ENCODE measurements around the gene PPP1CA.

DNA sequence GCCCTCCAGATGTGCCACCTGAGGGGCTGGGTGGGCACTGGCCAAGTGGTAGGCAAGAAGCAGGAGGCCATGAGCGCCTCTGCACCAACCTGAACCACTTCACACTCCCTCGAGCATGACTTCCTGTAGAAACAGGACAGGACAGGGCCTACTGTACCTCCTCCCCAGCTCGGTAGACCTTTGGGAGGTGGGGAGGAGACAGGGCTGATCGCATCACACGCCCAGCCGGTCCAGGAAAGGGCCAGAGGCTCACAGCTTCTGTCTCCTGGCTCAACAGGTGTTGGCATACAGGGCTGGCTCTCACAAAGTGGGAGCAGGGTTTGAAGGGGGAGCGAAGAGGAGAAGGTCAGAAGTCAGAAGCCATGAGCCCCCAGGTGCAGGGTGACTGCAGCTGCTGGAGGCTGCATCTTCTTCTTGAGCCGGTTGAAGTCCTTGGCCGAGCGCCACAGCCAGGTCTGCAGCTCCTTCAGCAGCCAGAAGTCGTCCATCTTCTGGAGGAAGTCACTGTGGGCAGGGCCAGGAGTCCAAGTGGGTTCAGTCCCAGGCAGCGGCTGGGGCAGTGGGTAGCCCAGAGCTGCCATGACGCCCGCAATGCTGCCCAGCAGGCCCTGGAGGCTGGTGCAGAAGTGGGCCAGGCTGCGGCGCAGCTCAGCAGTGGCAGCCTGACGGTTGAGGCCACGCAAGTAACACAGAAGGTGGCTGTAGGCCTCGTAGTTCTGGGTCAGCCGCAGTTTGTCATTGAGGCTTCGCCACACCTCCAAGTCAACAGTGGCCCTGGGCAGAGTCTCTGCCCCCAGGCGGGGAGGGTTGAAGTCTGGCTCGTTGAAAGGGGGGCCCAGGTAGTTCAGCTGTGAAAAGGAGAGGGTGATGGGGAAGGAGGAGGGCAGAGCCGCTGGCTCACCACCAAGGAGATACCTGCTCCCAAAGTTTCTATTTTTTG is 36.6 kb downstream of the PPP1CA start:
- TF ChIP-seq, protein P1, sequence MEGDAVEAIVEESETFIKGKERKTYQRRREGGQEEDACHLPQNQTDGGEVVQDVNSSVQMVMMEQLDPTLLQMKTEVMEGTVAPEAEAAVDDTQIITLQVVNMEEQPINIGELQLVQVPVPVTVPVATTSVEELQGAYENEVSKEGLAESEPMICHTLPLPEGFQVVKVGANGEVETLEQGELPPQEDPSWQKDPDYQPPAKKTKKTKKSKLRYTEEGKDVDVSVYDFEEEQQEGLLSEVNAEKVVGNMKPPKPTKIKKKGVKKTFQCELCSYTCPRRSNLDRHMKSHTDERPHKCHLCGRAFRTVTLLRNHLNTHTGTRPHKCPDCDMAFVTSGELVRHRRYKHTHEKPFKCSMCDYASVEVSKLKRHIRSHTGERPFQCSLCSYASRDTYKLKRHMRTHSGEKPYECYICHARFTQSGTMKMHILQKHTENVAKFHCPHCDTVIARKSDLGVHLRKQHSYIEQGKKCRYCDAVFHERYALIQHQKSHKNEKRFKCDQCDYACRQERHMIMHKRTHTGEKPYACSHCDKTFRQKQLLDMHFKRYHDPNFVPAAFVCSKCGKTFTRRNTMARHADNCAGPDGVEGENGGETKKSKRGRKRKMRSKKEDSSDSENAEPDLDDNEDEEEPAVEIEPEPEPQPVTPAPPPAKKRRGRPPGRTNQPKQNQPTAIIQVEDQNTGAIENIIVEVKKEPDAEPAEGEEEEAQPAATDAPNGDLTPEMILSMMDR (IDR thresholded peaks at IDR 0.05), result no peak
- TF ChIP-seq POLR2A (IDR thresholded peaks at IDR 0.05), result no peak
